ENCODE results near the gene AGBL4. TPM values are rescaled to one million over a fixed set of nuclear protein-coding genes. Genes with fewer than 3 reads are reported as not detected.

Gene AGBL4
- total RNA-seq, 1 donor from 2014 or later = 3.1 TPM

GRCh38 chr1:48684381-48684780 is 1339.4 kb downstream of the AGBL4 start:
- DNase-seq (ENCODE audit: low spot score) = no peak

- no peak for DNase-seq (ENCODE audit: low spot score)
These were observed 1339.9 kb downstream of the AGBL4 start for GRCh38 chr1:48683839-48684238.

GRCh38 chr1:48681476-48682305 is 1342.1 kb downstream of the AGBL4 start:
- peak; percentile 29 for DNase-seq (ENCODE audit: low spot score)

GRCh38 chr1:48680411-48681035 is 1343.2 kb downstream of the AGBL4 start:
- DNase-seq (ENCODE audit: low spot score) = no peak

GRCh38 chr1:48679859-48680258 is 1343.9 kb downstream of the AGBL4 start:
- no peak for DNase-seq (ENCODE audit: low spot score)

GRCh38 chr1:48678710-48679505 is 1344.8 kb downstream of the AGBL4 start:
- no peak for DNase-seq (ENCODE audit: low spot score)

- peak; percentile 70 for DNase-seq (ENCODE audit: low spot score)
These were observed 1346.2 kb downstream of the AGBL4 start for GRCh38 chr1:48677306-48678287.

- no peak for DNase-seq (ENCODE audit: low spot score)
These were observed 1346.9 kb downstream of the AGBL4 start for GRCh38 chr1:48676822-48677221.

- no peak for DNase-seq (ENCODE audit: low spot score)
These were observed 1347.4 kb downstream of the AGBL4 start for GRCh38 chr1:48676376-48676775.

GRCh38 chr1:48675251-48675650 is 1348.5 kb downstream of the AGBL4 start:
- DNase-seq (ENCODE audit: low spot score) = no peak

GRCh38 chr1:48674641-48675040 is 1349.1 kb downstream of the AGBL4 start:
- DNase-seq (ENCODE audit: low spot score) = no peak

- DNase-seq (ENCODE audit: low spot score) = no peak
These were observed 1350.2 kb downstream of the AGBL4 start for GRCh38 chr1:48673332-48674105.

GRCh38 chr1:48671578-48671977 is 1352.2 kb downstream of the AGBL4 start:
- no peak for DNase-seq (ENCODE audit: low spot score)

- no peak for DNase-seq (ENCODE audit: low spot score)
These were observed 1353.3 kb downstream of the AGBL4 start for GRCh38 chr1:48670234-48671020.

GRCh38 chr1:48668339-48668738 is 1355.4 kb downstream of the AGBL4 start:
- DNase-seq (ENCODE audit: low spot score) = no peak

GRCh38 chr1:48667782-48668181 is 1356.0 kb downstream of the AGBL4 start:
- no peak for DNase-seq (ENCODE audit: low spot score)

GRCh38 chr1:48665708-48666407 is 1357.9 kb downstream of the AGBL4 start:
- DNase-seq (ENCODE audit: low spot score) = no peak

GRCh38 chr1:48661726-48662463 is 1361.9 kb downstream of the AGBL4 start:
- DNase-seq (ENCODE audit: low spot score) = no peak
